HepG2 (cell line): Measurements from ENCODE around the gene TMEM38A. TPM values are rescaled to one million over a fixed set of nuclear protein-coding genes. Genes with fewer than 3 reads are reported as not detected.

Experiments used
- ATAC-seq: fragments of 200-7000 bp; cut with Tn5 transposase; 3 replicates; pipeline ENCODE4 v1.9.1; 2020; ENCODE audit warnings: mild to moderate bottlenecking, moderate library complexity
- Bru-seq: library from RNA; stranded (reverse); fragments of 400-500 nt; gene quantifications from one replicate; lab custom pipeline; 2021; lab: Mats Ljungman, UMichigan
- BruChase-seq, 2 experiments: library from RNA; stranded (reverse); fragments of 400-500 nt; gene quantifications; one replicate each; lab custom pipeline; 2021; lab: Mats Ljungman, UMichigan
- BruUV-seq: library from RNA; stranded (reverse); fragments of 400-500 nt; replicated peaks from 2 replicates; lab custom pipeline; 2021; lab: Mats Ljungman, UMichigan
- CTCF ChIA-PET: fragments of 300-600 bp; formaldehyde crosslinking; extraction: SDS; loops from one replicate; lab custom pipeline; 2021; ENCODE audit warnings: low total read pairs, inconsistent platforms, low intra/inter-chr PET ratio; lab: Yijun Ruan, JAX
- POLR2A ChIA-PET: fragments of 350-600 bp; sonication (Branson Sonifier 250); formaldehyde crosslinking; loops from one replicate; lab custom pipeline; 2020; ENCODE audit warnings: antibody characterized with exemption, inconsistent platforms; lab: Yijun Ruan, JAX
- DNase-seq: peaks from one replicate; pipeline ENCODE4 v3.0.0-alpha.2; 2015; ENCODE audit warnings: low spot score
- FAIRE-seq: peaks from 3 replicates; lab custom pipeline; 2011; peaks lifted over from hg19 to GRCh38; lab: Jason Lieb, UNC
- H2AFZ ChIP-seq: one replicate; pipeline ENCODE4 v1.6.1; 2011; ENCODE audit warnings: low read length, inconsistent platforms
- H3K27ac ChIP-seq: fragments of 300-600 bp; 3 replicates; pipeline ENCODE4 v1.8.0; 2011; ENCODE audit warnings: mixed run types, mild to moderate bottlenecking, mixed read lengths, low read length, inconsistent platforms; ENCODE audit not compliant: insufficient read depth; ENCODE audit errors: extremely low read length
- H3K27me3 ChIP-seq, 2 experiments: fragments of 200-600 bp in 1 of 2; 2 replicates in 1 of 2; 3 replicates in 1 of 2; pipeline versions ENCODE4 v1.6.0 to v1.8.0; 2011; ENCODE audit warnings: low read length in 2 of 2, mild to moderate bottlenecking in 2 of 2, moderate library complexity in 2 of 2, inconsistent platforms in 1 of 2; ENCODE audit not compliant: insufficient read depth in 2 of 2, control insufficient read depth in 1 of 2
- H3K36me3 ChIP-seq, 2 experiments: fragments of 200-600 bp in 1 of 2; replicated peaks in 1 of 2; 2 replicates in 1 of 2; 3 replicates in 1 of 2; pipeline versions ENCODE4 v1.5.1 to v1.8.0; 2011; ENCODE audit warnings: low read length in 2 of 2, inconsistent platforms in 1 of 2; ENCODE audit not compliant: insufficient read depth in 2 of 2, control insufficient read depth in 1 of 2
- H3K4me1 ChIP-seq: 2 replicates; pipeline ENCODE4 v1.5.1; 2012; ENCODE audit warnings: low read length, inconsistent platforms; ENCODE audit not compliant: insufficient read depth
- H3K4me2 ChIP-seq: 2 replicates; pipeline ENCODE4 v1.6.0; 2011; ENCODE audit warnings: low read depth, low read length, inconsistent platforms
- H3K4me3 ChIP-seq, 3 experiments: fragments of 200-600 bp in 1 of 3; sonication (generic), shearing (Covaris generic) in 1 of 3; replicated peaks in 1 of 3; 2 replicates each; pipeline ENCODE4 v1.5.1; 2011 to 2016; ENCODE audit warnings: low read length in 3 of 3, inconsistent platforms in 2 of 3, low read depth in 2 of 3, mild to moderate bottlenecking in 2 of 3, control low read depth in 1 of 3, mixed read lengths in 1 of 3; ENCODE audit not compliant: insufficient read depth in 1 of 3
- H3K79me2 ChIP-seq: one replicate; pipeline ENCODE4 v1.6.1; 2011; ENCODE audit warnings: low read length, inconsistent platforms; ENCODE audit not compliant: insufficient read depth
- H3K9ac ChIP-seq: 2 replicates; pipeline ENCODE4 v1.6.0; 2011; ENCODE audit warnings: mild to moderate bottlenecking, low read depth, low read length, inconsistent platforms; ENCODE audit not compliant: insufficient read depth
- H3K9me3 ChIP-seq: 2 replicates; pipeline ENCODE4 v1.5.1; 2012; ENCODE audit warnings: mild to moderate bottlenecking, low read length
- H4K20me1 ChIP-seq: 2 replicates; pipeline ENCODE4 v1.6.0; 2011; ENCODE audit warnings: inconsistent platforms, mild to moderate bottlenecking, low read length, moderate library complexity; ENCODE audit not compliant: insufficient read depth
- CENPBD1 ChIP-seq: sonication (generic); formaldehyde crosslinking; IDR thresholded peaks from 2 replicates; pipeline ENCODE4 v1.8.0; 2022; ENCODE audit warnings: missing genetic modification reagents, low read depth, mild to moderate bottlenecking, borderline replicate concordance
- ELF4 ChIP-seq: sonication (generic); formaldehyde crosslinking; IDR thresholded peaks from 2 replicates; pipeline ENCODE4 v1.5.0; 2020; ENCODE audit warnings: missing genetic modification reagents, mild to moderate bottlenecking, moderate library complexity, borderline replicate concordance
- KDM2A ChIP-seq: sonication (generic); formaldehyde crosslinking; IDR thresholded peaks from 2 replicates; pipeline ENCODE4 v1.4.0; 2020; ENCODE audit warnings: low read depth, missing genetic modification reagents, borderline replicate concordance
- KDM5A ChIP-seq: fragments of 200-600 bp; sonication (generic); IDR thresholded peaks from 2 replicates; pipeline ENCODE4 v1.7.0; 2018; ENCODE audit warnings: antibody characterized with exemption, mild to moderate bottlenecking, low read length, borderline replicate concordance
- POGZ ChIP-seq: sonication (generic); formaldehyde crosslinking; IDR thresholded peaks from 2 replicates; pipeline ENCODE4 v1.4.0; 2020; ENCODE audit warnings: mild to moderate bottlenecking, missing genetic modification reagents
- RFX1 ChIP-seq: fragments of 450-650 bp; IDR thresholded peaks from 2 replicates; pipeline ENCODE4 v1.6.1; 2017
- SAFB2 ChIP-seq: sonication (generic); formaldehyde crosslinking; IDR thresholded peaks from 2 replicates; pipeline ENCODE4 v1.5.1; 2020; ENCODE audit warnings: missing genetic modification reagents, low read depth, mild to moderate bottlenecking, borderline replicate concordance
- SP4 ChIP-seq: sonication (generic); formaldehyde crosslinking; IDR thresholded peaks from 2 replicates; pipeline ENCODE4 v1.8.1; 2023; ENCODE audit warnings: mild to moderate bottlenecking, missing genetic modification reagents
- ZNF543 ChIP-seq: sonication (generic); formaldehyde crosslinking; IDR thresholded peaks from 2 replicates; pipeline ENCODE4 v1.4.0; 2020; ENCODE audit warnings: mild to moderate bottlenecking, missing genetic modification reagents
- WGBS: methylation state at CpG from one replicate; pipeline ENCODE4 v1.1.6; 2017; ENCODE audit warnings: low lambda C conversion rate; 5-methylcytosine and 5-hydroxymethylcytosine counted together
- in situ Hi-C: cut with HindIII; loops from 2 replicates; pipeline ENCODE4 v1.10.0; 2017; ENCODE audit warnings: low pct_unique_long_range_greater_than_20kb; ENCODE audit not compliant: extremely low pct_ligation_motif_present
- intact Hi-C: fragments of 100-400 bp; cut with micrococcal nuclease; formaldehyde crosslinking; loops from one replicate; pipeline ENCODE4 v1.10.0; 2022; ENCODE audit not compliant: unreplicated experiment
- long read RNA-seq, 2 experiments: library from RNA in 1 of 2; library from polyadenylated mRNA in 1 of 2; stranded (forward) in 1 of 2; unstranded in 1 of 2; transcript quantifications; one replicate each; pipeline ENCODE4 v2.0.0, GENCODE V29; 2019 to 2022
- polyA minus RNA-seq, 3 experiments: library from RNA; depleted of rRNA, polyadenylated mRNA; stranded (reverse); fragments of >200 nt; gene quantifications; 2 replicates each; pipeline ENCODE4 v1.2.3, GENCODE V29; 2011; ENCODE audit warnings: low replicate concordance in 1 of 3
- polyA plus RNA-seq, 8 experiments: library from polyadenylated mRNA; depleted of rRNA in 3 of 8; stranded (reverse) in 7 of 8; unstranded in 1 of 8; fragments of >200 nt; fragmentation: Illumina TruSeq in 4 of 8; extraction: Trizol in 4 of 8; gene quantifications; 2 replicates each; pipeline versions ENCODE4 v1.2.1 to v1.2.3, GENCODE V29; 2011 to 2016; ENCODE audit warnings: low read depth in 4 of 8, missing spikeins in 1 of 8, mixed read lengths in 1 of 8; ENCODE audit not compliant: insufficient read depth in 1 of 8
- total RNA-seq, 5 experiments: library from RNA; depleted of rRNA; stranded (reverse); fragments of >200 nt; fragmentation: Illumina TruSeq; extraction: Trizol; gene quantifications; 2 replicates each; pipeline ENCODE4 v1.2.3, GENCODE V29; 2016; ENCODE audit warnings: low read depth in 1 of 5
- TF ChIP-seq, protein P1 (sequence below): sonication (generic); formaldehyde crosslinking; IDR thresholded peaks from 2 replicates; pipeline ENCODE4 v1.5.1; 2020; ENCODE audit warnings: missing genetic modification reagents, mild to moderate bottlenecking, borderline replicate concordance
- TF ChIP-seq, protein P2 (sequence below): sonication (generic); formaldehyde crosslinking; IDR thresholded peaks from 2 replicates; pipeline ENCODE4 v1.4.0; 2020; ENCODE audit warnings: missing genetic modification reagents, mild to moderate bottlenecking, borderline replicate concordance

TMEM38A gene, protein sequence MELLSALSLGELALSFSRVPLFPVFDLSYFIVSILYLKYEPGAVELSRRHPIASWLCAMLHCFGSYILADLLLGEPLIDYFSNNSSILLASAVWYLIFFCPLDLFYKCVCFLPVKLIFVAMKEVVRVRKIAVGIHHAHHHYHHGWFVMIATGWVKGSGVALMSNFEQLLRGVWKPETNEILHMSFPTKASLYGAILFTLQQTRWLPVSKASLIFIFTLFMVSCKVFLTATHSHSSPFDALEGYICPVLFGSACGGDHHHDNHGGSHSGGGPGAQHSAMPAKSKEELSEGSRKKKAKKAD
- total RNA-seq (2016; rRNA removed; fragmentation: Illumina TruSeq; extraction: Trizol), result 1.7 and 4.8 TPM in 2 replicates
- total RNA-seq (2016; cell fraction: cytosol; rRNA removed; fragmentation: Illumina TruSeq; extraction: Trizol; ENCODE audit: low read depth), result 13.4 and 14.4 TPM in 2 replicates
- total RNA-seq (2016; cell fraction: insoluble cytoplasmic fraction; rRNA removed; fragmentation: Illumina TruSeq; extraction: Trizol), result 1.0 and 3.2 TPM in 2 replicates
- total RNA-seq (2016; cell fraction: membrane; rRNA removed; fragmentation: Illumina TruSeq; extraction: Trizol), result 5.8 and 6.7 TPM in 2 replicates
- total RNA-seq (2016; cell fraction: nucleus; rRNA removed; fragmentation: Illumina TruSeq; extraction: Trizol), result 2.9 and 3.9 TPM in 2 replicates
- polyA plus RNA-seq (2011; rRNA removed), result 6.8 and 7.7 TPM in 2 replicates
- 5.6 and 7.1 TPM in 2 replicates for polyA plus RNA-seq (2011; cell fraction: cytosol; rRNA removed)
- polyA plus RNA-seq (2011; cell fraction: nucleus; rRNA removed), result 3.8 and 5.7 TPM in 2 replicates
- 3.0 and 6.9 TPM in 2 replicates for polyA plus RNA-seq (2012)
- 4.3 and 4.4 TPM in 2 replicates for polyA plus RNA-seq (2016; cell fraction: cytosol; fragmentation: Illumina TruSeq; extraction: Trizol; ENCODE audit: low read depth)
- 2.5 and 2.6 TPM in 2 replicates for polyA plus RNA-seq (2016; cell fraction: insoluble cytoplasmic fraction; fragmentation: Illumina TruSeq; extraction: Trizol; ENCODE audit: low read depth)
- polyA plus RNA-seq (2016; cell fraction: membrane; fragmentation: Illumina TruSeq; extraction: Trizol; ENCODE audit: low read depth), result 5.6 and 5.9 TPM in 2 replicates
- 5.2 TPM in 2 replicates for polyA plus RNA-seq (2016; cell fraction: nucleus; fragmentation: Illumina TruSeq; extraction: Trizol; ENCODE audit: insufficient read depth, low read depth)
- 30.6 and 58.3 TPM in 2 replicates for polyA minus RNA-seq (2011; rRNA and poly(A)+ RNA removed; ENCODE audit: low replicate concordance)
- polyA minus RNA-seq (2011; cell fraction: cytosol; rRNA and poly(A)+ RNA removed), result 2.2 and 6.2 TPM in 2 replicates
- 4.1 and 7.3 TPM in 2 replicates for polyA minus RNA-seq (2011; cell fraction: nucleus; rRNA and poly(A)+ RNA removed)
- percentile 44 among the genes with signal in this experiment for Bru-seq, nascent RNA
- percentile 45 among the genes with signal in this experiment for BruChase-seq, experiment 1, labeled RNA remaining after a 6-hour chase
- BruChase-seq, experiment 2, labeled RNA remaining after a 2-hour chase, result percentile 47 among the genes with signal in this experiment
- long read RNA-seq, experiment 1, partial matches to known transcripts, result 1 of 8 reads
- long read RNA-seq, experiment 1, other reads (novel, unspliced or antisense), result 1 of 8 reads
- long read RNA-seq, experiment 2, transcript TMEM38A-201 (6 exons, 2,649 nt), result major isoform, 11 of 24 reads
- long read RNA-seq, experiment 2, partial matches to known transcripts, result 9 of 24 reads
- long read RNA-seq, experiment 2, other reads (novel, unspliced or antisense), result 1 of 24 reads

DNA sequence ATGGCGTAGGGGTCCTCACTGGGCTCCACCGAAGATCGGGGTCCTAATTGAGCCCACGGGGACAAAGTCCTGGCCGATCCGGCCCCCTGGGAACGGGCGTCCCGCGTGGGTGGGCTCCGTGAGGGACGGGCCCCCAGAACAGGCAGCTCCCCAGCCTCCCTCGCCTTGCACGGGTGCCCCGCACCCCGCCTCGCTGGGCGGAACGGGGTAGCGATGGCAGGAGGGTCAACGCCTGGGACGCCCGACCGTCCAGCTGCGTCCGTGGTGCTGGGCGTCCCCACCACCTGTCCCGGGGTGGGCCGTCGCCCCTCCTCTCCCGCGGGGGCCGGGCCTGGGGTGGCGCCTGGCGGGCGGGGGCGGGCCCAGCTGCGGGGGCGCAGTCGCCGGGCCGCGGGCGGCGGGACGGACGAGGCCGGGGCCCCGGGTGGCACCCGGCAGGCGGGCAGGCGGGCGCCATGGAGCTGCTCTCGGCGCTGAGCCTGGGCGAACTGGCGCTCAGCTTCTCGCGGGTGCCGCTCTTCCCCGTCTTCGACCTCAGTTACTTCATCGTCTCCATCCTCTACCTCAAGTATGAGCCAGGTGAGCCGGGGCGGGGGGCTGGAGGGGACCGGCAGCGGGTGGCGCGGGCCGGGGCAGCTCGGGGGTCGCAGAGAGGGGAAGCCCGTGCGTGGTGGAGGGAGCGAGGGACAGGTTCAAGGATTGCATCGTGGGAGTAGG, at the start of gene TMEM38A:
TMEM38A (plus strand) TSS at position 377 of the 717 bp plus-strand sequence; CDS start at position 456, 79 bp downstream.
- FAIRE-seq, result no peak
- Histone ChIP-seq H3K4me2 (peak within 1 kb of the TSS; percentile 99), H3K36me3 (peaks cover 10 to 25% of the 10 kb centered on the region in 2 experiments; a peak in 4 of 5 replicates), H3K27ac (peak within 1 kb of the TSS; percentile 90), H3K79me2 (peaks cover 29% of the 10 kb centered on the region), H2AFZ (no peak within 1 kb of the TSS), H3K4me3 (peak within 1 kb of the TSS; percentile 87 to 99 (median 98)), H3K9me3 (no peaks in the 10 kb centered on the region), H3K27me3 (no peaks in the 10 kb centered on the region; a peak in 1 of 5 replicates), H3K4me1 (peaks cover 48% of the 10 kb centered on the region), H3K9ac (peak within 1 kb of the TSS; percentile 86), H4K20me1 (peaks cover 22% of the 10 kb centered on the region)
- CTCF ChIA-PET, result no interaction called here
- no TSS peak for BruUV-seq
- intact Hi-C loops (no loop called here), in situ Hi-C loops (no loop called here)
- POLR2A ChIA-PET, result interaction anchor here (0.7 to 2.4 kb wide), 15 partner anchors 11 to 945 kb away, joined by 3 to 9 read pairs (median 4); partner anchors contain the start of genes C19orf44, CALR3 and SLC35E1
- no peak for DNase-seq
- peak; percentile 59 for ATAC-seq
- WGBS, result 0% methylated on average over 20 of the region's 76 CpGs
- TF ChIP-seq KDM2A (CRISPR knock-in tag), result no peak
- TF ChIP-seq CENPBD1, result no peak
- TF ChIP-seq ELF4 (CRISPR knock-in tag), result no peak
- TF ChIP-seq SAFB2 (CRISPR knock-in tag), result peak; percentile 19; the same call in 1 of the 2 replicates
- no peak for TF ChIP-seq KDM5A
- TF ChIP-seq SP4 (CRISPR knock-in tag), result peak; percentile 53; the same call in 1 of the 2 replicates
- TF ChIP-seq, protein P1, sequence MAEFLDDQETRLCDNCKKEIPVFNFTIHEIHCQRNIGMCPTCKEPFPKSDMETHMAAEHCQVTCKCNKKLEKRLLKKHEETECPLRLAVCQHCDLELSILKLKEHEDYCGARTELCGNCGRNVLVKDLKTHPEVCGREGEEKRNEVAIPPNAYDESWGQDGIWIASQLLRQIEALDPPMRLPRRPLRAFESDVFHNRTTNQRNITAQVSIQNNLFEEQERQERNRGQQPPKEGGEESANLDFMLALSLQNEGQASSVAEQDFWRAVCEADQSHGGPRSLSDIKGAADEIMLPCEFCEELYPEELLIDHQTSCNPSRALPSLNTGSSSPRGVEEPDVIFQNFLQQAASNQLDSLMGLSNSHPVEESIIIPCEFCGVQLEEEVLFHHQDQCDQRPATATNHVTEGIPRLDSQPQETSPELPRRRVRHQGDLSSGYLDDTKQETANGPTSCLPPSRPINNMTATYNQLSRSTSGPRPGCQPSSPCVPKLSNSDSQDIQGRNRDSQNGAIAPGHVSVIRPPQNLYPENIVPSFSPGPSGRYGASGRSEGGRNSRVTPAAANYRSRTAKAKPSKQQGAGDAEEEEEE, result no peak
- TF ChIP-seq RFX1, result no peak
- peak; percentile 27; the same call in 1 of the 2 replicates for TF ChIP-seq ZNF543 (CRISPR knock-in tag)
- TF ChIP-seq POGZ (CRISPR knock-in tag), result no peak
- TF ChIP-seq, protein P2, sequence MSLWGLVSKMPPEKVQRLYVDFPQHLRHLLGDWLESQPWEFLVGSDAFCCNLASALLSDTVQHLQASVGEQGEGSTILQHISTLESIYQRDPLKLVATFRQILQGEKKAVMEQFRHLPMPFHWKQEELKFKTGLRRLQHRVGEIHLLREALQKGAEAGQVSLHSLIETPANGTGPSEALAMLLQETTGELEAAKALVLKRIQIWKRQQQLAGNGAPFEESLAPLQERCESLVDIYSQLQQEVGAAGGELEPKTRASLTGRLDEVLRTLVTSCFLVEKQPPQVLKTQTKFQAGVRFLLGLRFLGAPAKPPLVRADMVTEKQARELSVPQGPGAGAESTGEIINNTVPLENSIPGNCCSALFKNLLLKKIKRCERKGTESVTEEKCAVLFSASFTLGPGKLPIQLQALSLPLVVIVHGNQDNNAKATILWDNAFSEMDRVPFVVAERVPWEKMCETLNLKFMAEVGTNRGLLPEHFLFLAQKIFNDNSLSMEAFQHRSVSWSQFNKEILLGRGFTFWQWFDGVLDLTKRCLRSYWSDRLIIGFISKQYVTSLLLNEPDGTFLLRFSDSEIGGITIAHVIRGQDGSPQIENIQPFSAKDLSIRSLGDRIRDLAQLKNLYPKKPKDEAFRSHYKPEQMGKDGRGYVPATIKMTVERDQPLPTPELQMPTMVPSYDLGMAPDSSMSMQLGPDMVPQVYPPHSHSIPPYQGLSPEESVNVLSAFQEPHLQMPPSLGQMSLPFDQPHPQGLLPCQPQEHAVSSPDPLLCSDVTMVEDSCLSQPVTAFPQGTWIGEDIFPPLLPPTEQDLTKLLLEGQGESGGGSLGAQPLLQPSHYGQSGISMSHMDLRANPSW (CRISPR knock-in tag), result no peak
